Measurements from ENCODE around the gene PCDHGA8.

PCDHGA8 gene

DNA sequence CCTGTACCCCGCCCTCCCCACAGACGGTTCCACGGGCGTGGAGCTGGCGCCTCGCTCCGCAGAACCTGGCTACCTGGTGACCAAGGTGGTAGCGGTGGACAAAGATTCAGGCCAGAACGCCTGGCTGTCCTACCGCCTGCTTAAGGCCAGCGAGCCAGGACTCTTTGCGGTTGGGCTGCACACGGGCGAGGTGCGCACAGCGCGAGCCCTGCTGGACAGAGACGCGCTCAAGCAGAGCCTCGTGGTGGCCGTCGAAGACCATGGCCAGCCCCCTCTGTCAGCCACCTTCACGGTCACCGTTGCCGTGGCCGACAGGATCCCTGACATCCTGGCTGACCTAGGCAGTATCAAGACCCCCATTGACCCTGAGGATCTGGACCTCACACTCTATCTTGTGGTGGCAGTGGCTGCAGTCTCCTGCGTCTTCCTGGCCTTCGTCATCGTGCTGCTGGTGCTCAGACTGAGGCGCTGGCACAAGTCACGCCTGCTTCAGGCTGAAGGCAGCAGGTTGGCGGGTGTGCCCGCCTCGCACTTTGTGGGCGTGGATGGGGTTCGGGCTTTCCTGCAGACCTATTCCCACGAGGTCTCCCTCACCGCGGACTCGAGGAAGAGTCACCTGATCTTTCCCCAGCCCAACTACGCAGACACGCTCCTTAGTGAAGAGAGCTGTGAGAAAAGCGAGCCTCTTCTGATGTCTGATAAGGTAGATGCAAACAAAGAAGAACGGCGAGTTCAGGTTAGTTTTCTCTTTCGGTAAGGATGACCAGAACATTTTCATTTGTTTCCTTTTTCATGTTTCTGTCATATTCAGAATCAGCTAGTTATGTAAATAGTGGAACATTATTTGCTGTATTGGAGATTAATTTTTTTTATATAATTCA, 26.2 kb upstream of the PCDHGA8 start:
- Histone ChIP-seq H3K79me2 (ENCODE audit: control insufficient read depth, low read length) (peaks cover 44% of the 10 kb centered on the region), H3F3A (ENCODE audit: control insufficient read depth, insufficient read depth) (peaks cover 8% of the 10 kb centered on the region; the same call in 1 of the 2 replicates), H3K9me3 (ENCODE audit: control insufficient read depth, insufficient read depth, low read length) (peaks cover 50% of the 10 kb centered on the region), H3K4me3 (ENCODE audit: low read length) (no peak overlapping the region), H4K20me1 (ENCODE audit: control insufficient read depth, insufficient read depth, low read depth, low read length) (no peaks in the 10 kb centered on the region), H3K27ac (ENCODE audit: low read depth, low read length) (no peak overlapping the region), H3K36me3 (ENCODE audit: control insufficient read depth, low read length) (peaks cover 58% of the 10 kb centered on the region), H3K4me2 (ENCODE audit: low read length) (no peak overlapping the region), H3K4me1 (ENCODE audit: control insufficient read depth, low read length) (peaks cover 33% of the 10 kb centered on the region), H3K9me2 (replicated peaks; ENCODE audit: control insufficient read depth, low read length) (no peaks in the 10 kb centered on the region), H3K27me3 (ENCODE audit: control insufficient read depth, low read length) (no peaks in the 10 kb centered on the region)
- no peak for TF ChIP-seq CTCF (IDR thresholded peaks at IDR 0.05; ENCODE audit: low read depth, low read length, poor library complexity, severe bottlenecking)

DNA sequence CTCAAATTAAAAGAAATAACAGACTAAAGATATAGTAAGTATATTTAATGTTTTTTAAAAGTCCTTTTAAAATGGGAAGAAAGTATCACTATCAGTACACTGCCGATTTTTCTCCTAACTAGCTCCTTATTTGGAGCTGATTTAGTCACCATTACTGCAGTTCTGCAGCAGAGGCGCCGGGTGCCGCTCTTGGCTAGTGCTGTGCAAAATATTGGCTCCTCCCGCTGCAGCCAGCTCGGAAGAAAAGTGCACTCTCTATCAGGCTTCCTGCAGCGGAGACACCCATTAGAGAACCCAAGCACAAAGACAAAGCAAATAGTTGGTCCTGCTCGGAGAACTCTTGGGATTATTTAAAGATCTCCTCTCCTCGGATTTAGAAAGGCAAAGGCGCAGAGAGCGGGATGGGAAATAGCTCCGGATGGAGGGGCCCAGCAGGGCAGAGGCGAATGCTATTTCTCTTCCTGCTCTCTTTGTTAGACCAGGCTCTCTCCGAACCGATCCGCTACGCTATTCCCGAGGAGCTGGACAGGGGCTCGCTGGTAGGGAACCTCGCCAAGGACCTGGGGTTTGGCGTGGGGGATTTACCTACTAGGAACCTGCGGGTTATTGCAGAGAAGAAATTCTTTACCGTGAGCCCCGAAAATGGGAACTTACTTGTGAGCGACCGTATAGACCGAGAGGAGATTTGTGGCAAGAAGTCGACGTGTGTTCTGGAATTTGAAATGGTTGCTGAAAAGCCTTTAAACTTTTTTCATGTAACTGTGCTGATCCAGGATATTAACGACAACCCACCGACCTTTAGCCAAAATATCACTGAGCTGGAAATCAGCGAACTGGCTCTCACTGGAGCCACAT, 22.2 kb upstream of the PCDHGA8 start, which contains the start of gene PCDHGB3:
PCDHGB3 (plus strand) TSS at position 249 of the 855 bp plus-strand sequence; CDS start at position 402, 153 bp downstream.
- no peak within 1 kb of the TSS; the same call in 1 of the 2 replicates for H3K27ac ChIP-seq (ENCODE audit: low read depth, low read length)
- peak within 1 kb of the TSS; percentile 64 for H3K4me2 ChIP-seq (ENCODE audit: low read length)
- 0 out of 2 replicates have a peak, but pooled peaks cover 3% of the 10 kb centered on the region for H3F3A ChIP-seq (ENCODE audit: control insufficient read depth, insufficient read depth)
- H3K79me2 ChIP-seq (ENCODE audit: control insufficient read depth, low read length): peaks cover 37% of the 10 kb centered on the region
- peaks cover 64% of the 10 kb centered on the region for H3K36me3 ChIP-seq (ENCODE audit: control insufficient read depth, low read length)
- peaks cover 17% of the 10 kb centered on the region for H3K4me1 ChIP-seq (ENCODE audit: control insufficient read depth, low read length)
- no peaks in the 10 kb centered on the region for H3K9me2 ChIP-seq (replicated peaks; ENCODE audit: control insufficient read depth, low read length)
- H3K9me3 ChIP-seq (ENCODE audit: control insufficient read depth, insufficient read depth, low read length): peaks cover 59% of the 10 kb centered on the region
- TF ChIP-seq EZH2phosphoT487 (IDR thresholded peaks at IDR 0.05; ENCODE audit: borderline replicate concordance, low read length): no peak
- peak; percentile 72 for TF ChIP-seq CTCF (IDR thresholded peaks at IDR 0.05; ENCODE audit: low read depth, low read length, poor library complexity, severe bottlenecking)
- H4K20me1 ChIP-seq (ENCODE audit: control insufficient read depth, insufficient read depth, low read depth, low read length): no peaks in the 10 kb centered on the region
- peak within 1 kb of the TSS; percentile 73 for H3K4me3 ChIP-seq (ENCODE audit: low read length)
- no peaks in the 10 kb centered on the region for H3K27me3 ChIP-seq (ENCODE audit: control insufficient read depth, low read length)

DNA sequence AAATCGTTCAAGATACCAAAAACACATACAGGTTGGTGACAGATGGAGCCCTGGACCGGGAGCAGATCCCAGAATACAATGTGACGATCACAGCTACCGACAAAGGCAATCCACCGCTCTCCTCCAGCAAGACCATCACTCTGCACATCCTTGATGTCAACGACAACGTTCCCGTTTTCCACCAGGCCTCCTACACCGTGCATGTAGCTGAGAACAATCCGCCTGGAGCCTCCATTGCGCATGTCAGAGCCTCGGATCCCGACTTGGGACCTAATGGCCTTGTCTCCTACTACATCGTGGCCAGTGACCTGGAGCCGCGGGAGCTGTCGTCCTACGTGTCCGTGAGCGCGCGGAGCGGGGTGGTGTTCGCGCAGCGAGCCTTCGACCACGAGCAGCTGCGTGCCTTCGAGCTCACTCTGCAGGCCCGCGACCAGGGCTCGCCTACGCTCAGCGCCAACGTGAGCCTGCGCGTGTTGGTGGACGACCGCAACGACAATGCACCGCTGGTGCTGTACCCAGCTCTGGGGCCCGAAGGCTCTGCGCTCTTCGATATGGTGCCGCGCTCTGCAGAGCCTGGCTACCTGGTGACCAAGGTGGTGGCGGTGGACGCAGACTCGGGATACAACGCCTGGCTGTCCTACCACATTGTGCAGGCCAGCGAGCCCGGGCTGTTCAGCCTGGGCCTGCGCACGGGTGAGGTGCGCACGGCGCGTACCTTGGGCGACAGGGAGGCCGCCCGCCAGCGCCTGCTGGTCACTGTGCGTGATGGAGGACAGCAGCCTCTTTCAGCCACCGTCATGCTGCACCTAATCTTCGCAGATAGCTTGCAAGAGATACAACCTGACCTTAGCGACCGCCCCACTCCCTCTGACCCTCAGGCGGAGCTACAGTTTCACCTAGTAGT, 20.6 kb upstream of the PCDHGA8 start:
- H3K27me3 ChIP-seq (ENCODE audit: control insufficient read depth, low read length): no peaks in the 10 kb centered on the region
- H3F3A ChIP-seq (ENCODE audit: control insufficient read depth, insufficient read depth): 0 out of 2 replicates have a peak, but pooled peaks cover 3% of the 10 kb centered on the region
- no peak overlapping the region for H3K4me3 ChIP-seq (ENCODE audit: low read length)
- no peak overlapping the region for H3K27ac ChIP-seq (ENCODE audit: low read depth, low read length)
- no peak overlapping the region for H3K4me2 ChIP-seq (ENCODE audit: low read length)
- peaks cover 55% of the 10 kb centered on the region for H3K9me3 ChIP-seq (ENCODE audit: control insufficient read depth, insufficient read depth, low read length)
- no peak for TF ChIP-seq EZH2phosphoT487 (IDR thresholded peaks at IDR 0.05; ENCODE audit: borderline replicate concordance, low read length)
- no peak for TF ChIP-seq CTCF (IDR thresholded peaks at IDR 0.05; ENCODE audit: low read depth, low read length, poor library complexity, severe bottlenecking)
- H4K20me1 ChIP-seq (ENCODE audit: control insufficient read depth, insufficient read depth, low read depth, low read length): no peaks in the 10 kb centered on the region
- H3K36me3 ChIP-seq (ENCODE audit: control insufficient read depth, low read length): peaks cover 53% of the 10 kb centered on the region
- H3K79me2 ChIP-seq (ENCODE audit: control insufficient read depth, low read length): peaks cover 31% of the 10 kb centered on the region
- no peaks in the 10 kb centered on the region for H3K9me2 ChIP-seq (replicated peaks; ENCODE audit: control insufficient read depth, low read length)
- H3K4me1 ChIP-seq (ENCODE audit: control insufficient read depth, low read length): peaks cover 17% of the 10 kb centered on the region

All from DOHH2 (cell line).